Endometrial microvascular endothelial cells (primary cell): ENCODE data around the gene BEND6. TPM values are rescaled to one million over a fixed set of nuclear protein-coding genes. Genes with fewer than 3 reads are reported as not detected.

Experiments
- in situ Hi-C: cut with HindIII; loops from 2 replicates; pipeline ENCODE4 v1.10.0; 2017; ENCODE audit warnings: low sequenced_read_pairs, low pct_unique_long_range_greater_than_20kb; ENCODE audit errors: inconsistent ontology term
- total RNA-seq: library from RNA; depleted of rRNA; stranded (reverse); fragments of >200 nt; gene quantifications from one replicate; pipeline ENCODE4 v1.2.3, GENCODE V29; 2015; ENCODE audit errors: inconsistent ontology term

Gene BEND6, protein sequence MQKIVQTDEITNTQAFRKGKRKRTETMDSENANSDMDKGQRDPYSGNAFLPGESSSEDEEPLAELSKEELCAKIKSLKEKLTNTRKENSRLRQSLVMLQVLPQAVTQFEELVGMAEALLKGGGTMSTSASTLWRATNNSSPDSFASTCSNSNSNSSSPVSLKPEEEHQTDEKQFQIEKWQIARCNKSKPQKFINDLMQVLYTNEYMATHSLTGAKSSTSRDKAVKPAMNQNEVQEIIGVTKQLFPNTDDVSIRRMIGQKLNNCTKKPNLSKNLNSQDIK
- total RNA-seq = 0.65 TPM

DNA sequence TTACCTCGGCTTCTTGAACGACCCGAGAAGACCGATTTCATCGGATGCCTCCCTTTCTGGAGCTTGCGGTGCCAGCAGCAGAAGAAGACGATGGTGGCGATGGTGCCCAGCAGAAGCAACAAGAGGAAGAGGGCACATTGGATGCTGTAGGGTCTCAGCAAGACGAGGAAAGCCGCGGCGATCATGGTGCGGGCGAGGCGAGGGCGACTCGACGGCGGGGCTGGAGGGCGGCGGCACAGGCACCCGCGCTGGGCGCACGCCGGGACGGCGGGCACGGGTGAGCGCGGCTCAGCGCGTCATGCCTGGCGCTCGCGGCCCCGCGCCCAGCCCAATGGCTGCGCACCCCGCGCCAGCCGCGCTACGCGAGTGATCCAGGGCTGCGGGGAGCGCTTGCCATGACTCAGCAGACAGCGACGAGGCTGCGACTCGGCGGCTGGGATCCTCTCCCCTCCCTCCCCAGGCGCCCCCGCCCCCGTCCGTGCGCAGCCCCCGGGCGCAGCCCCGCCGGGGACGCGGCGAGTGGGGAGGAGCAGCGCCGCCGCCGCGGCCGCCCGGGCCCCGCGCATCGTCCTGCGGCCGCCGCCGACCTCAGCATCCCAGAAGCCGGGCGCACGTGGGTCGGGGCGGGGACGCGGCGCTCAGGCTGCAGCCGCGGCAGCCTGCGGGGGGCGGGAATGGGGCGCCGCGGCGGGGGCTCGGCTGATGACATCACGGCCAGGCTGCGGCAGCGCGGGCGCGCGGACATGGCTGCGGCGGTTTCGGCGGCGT, at the start of gene BEND6:
Gene BEND6 (plus strand): TSS at position 705 of the 768 bp plus-strand sequence. CDS start 26,704 bp downstream, outside the sequence.
- in situ Hi-C loops = no loop called here

DNA sequence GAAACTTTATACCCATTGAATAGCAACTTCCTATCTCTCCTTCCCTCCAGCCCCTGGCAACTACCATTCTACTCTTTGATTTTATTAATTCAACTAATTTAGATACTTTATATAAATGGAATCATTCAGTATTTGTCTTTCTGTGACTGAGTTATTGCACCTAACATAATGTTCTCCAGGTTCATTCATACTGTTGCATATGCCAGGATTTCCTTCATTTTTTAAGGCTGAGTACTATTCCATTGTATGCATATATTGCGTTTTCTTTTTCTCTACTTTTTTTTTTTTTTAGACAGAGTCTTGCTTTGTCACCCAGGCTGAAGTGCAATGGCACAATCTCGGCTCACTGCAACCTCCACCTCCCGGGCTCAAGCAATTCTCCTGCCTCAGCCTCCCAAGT, 49.5 kb upstream of the BEND6 start:
- in situ Hi-C loops = loop anchor here (10.0 kb wide), 1 partner anchor 409 kb away; the partner anchor contains the start of gene PRIM2

DNA sequence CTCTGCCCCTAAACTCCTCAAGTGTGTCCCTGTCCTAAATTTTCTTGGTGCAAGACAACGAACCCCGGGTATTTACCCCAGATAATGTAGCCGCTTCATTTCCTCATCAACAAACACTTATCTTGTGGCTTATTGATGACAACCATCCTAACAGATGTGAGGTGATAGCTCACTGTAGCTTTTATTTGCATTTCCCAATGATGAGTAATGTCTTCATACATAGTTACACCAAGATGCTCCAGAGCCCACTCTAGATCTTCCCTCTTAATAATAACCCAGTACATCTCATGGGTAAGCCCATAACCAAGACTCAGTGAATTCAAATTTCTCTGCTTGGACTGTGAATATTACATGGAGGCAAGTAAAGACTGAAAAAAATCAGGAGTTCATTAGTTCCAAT, 48.2 kb upstream of the BEND6 start:
- in situ Hi-C loops = loop anchor here (10.0 kb wide), 1 partner anchor 408 kb away; the partner anchor contains the start of gene PRIM2

DNA sequence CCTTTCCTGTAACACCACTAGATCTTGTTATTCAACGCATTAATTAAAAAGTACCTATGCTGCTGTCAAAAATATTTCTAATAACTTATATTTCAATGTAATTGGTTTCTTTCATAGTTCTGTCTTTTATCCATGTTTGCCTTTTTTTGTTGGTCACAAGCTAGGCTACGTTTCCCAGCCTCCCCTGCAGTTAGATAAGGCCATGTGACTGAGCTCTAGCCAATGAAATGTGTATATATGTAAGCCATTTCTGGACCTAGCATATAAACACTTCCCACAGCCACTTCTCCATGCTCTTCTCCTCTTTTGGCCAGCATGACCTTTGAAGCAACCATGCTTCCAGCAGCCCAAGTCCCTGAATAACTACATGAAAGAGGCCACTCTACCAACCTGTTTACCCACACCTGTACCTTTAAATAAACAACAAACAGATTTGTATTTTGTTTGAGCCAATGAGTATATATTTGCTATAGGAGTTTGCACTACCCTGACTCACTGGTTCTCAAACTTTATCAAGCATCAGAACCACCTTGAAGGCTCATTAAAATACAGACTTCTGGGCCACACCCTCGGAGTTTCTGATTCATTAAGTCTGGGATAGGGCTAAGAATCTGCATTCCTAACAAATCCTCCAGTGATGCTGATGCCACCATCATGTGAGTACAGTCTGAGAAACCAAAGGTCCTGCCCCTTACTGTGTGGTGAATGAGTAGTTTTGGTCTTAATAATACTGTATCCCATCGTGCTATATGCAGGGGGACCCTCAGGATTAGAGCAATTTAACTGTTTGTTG, 45.6 kb upstream of the BEND6 start:
- in situ Hi-C loops = loop anchor here (10.0 kb wide), 1 partner anchor 405 kb away; the partner anchor contains the start of gene PRIM2

DNA sequence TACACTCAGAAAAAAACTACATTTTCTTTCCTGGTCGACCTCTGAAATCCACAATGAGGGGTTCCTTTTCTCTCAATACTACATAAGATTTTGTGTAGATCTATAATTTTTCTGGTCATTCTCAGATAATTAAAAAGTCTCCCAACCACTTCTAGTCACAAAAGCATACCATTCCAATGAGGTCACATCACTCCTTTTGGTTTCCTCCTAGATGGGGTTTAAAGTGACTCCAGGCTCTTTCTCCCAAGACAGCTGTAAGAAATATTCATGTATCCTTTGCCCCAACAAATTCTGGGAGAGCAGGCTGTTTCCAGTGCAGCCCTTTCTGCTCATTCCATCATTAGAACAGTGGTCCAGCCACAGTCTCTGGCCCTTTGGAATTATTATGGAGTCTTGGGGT, 43.1 kb upstream of the BEND6 start:
- in situ Hi-C loops = no loop called here

DNA sequence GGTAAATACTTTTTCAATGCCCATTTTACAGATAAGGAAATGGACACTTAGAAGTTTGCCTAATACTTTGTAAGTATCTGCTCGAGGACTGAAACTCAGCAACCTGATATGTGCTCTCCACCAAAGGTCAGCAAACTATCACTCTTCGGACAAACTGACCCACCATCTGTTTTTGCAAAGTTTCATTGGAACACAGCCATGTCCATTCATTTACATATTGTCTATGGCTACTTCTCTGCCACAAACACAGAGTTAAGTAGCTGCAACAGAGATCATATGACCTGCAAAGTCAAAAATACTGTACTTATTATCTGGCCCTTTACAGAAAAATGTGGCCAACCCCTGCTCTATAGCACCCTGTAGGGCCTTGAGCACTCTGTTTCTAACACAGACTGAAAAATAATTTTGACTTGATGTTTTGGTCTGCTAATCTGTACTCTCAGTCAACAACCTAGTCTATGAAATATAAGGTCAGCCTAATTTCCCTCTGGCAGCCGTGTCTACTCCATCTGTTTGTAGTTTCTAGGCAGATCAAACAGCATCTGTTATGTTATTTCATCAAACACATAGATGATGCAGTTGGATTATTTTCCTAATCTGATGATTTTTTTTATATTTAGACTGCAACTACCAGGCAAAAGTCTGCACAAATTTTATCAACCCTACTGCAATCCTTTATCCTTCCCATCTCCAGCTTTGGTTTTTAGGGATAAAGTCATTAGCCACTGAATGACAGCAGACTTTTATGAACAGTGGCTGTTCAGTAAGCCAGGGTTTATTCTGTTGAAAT, 41.4 kb upstream of the BEND6 start:
- in situ Hi-C loops = no loop called here

DNA sequence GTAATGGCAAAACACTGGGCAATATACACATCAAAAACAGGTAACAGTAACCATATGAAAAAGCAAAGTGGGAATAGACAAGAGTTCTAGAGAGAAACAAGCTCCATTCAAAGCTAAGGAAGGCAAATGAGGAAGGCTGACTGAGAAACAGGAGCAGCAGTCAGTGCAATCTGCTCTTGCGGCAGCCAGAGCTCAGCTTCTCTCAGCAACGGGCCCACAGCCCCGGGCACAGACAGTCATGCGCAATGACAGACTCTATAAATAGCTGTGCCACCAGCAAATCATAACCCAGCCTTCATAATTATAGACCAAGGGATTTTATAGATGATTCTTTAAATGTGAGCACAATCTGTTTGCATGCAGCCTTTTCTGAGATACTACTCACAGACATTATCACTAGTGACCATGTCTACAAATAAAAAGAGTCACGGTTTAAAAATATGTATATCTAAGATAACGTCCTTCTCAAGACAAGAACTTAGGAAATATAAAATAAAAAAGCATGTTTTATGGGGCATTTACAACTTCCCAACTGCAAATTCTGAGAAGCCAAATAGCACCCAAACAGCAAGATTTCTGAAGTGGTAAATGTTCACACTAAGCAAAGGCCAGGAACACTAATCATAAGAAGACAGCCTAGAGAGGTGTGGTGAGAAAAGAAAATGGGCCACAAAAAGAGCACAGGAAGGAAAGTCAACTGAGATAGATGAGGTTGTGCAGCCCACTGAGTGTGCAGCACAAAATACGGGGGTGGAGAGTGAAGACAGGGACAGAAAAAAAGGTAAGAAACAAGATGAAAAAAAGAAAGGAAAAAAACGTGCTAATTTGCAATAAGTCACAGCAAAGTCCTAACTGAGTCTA, 39.9 kb upstream of the BEND6 start:
- in situ Hi-C loops = no loop called here

DNA sequence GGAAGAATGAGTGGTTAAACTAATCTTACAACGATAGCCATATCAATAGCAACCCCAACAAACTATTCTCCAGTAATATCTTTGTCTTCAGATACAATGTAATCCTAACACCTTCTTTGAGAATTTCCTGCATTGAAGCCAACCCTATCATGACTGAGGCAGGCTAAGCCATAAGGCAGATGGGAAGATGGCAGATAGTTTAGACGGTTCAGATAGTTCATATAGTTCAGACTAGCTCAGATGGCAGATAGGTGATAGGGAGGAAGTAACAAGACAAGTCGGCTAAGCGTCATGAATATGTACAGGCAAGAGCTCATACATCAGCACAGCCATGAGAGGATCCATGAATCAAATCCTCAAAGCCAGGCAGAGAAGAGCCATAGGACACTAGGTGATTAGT, 39.1 kb upstream of the BEND6 start:
- in situ Hi-C loops = no loop called here

DNA sequence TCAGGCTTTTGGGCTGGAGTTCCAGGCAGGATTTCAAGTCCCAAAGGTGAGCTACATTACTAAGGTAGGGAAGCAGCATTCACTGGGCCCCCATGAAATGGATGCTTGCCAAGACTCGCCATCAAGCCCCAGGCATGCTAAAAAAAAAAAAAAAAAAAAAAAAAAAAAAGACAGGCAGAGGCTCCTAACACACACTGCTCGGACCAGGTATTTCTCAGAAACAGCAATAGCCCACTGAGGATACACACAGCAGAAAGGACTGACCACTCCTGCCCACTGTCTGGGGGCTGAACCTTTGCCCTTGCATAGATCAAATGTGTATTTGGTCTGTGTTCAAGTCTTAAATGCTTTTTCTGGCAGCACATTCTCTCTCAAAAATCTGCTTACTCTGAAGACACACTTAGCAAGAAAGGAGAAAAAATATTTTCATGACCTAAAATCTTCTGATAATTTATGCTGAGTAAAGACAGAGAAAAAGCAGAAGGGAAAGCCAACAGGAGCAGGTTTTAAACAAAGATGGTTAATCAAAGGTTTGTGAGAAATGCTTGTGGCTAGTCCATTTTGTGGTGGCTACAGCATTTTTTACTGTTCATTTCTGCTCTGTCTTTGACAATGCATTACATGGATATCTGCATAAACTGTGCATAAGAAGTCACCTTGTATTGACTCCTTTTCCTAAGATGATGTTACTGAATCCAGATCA, 37.9 kb upstream of the BEND6 start:
- in situ Hi-C loops = no loop called here

DNA sequence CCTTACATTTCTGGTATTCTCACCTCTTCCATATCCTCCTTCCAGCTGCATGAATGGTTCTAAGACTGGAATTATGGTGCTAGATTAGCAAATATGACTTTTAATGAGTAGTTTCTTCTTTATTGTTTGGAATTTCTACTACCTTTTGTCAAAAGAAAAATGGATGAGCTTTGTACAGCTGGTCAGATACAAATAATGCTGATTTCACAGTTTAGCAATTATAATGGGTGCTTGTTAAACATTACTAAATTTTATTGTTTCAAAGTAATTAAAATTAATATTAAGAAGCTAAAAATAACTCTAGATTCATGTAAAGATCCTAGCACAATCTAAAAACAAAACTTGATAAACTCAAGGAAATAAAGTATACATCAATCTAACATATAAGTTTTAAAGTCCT, 32.3 kb upstream of the BEND6 start:
- in situ Hi-C loops = no loop called here

DNA sequence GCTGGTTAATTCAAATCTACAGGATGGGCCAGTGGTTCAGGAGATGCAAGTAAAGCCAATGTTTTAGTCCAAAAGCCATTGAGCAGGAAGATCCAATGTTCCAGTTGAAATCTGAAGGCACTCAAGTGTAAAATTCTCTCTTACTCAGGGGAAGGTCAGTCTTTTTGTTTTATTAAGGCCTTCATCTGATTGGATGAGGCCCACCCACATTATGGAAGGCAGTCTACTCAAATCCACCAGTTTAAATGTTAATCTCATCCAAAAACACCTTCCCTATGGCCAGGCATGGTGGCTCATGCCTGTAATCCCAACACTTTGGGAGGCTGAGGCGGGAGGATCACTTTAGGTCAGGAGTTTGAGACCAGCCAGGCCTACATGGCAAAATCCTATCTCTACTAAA, 31.3 kb upstream of the BEND6 start:
- in situ Hi-C loops = no loop called here

DNA sequence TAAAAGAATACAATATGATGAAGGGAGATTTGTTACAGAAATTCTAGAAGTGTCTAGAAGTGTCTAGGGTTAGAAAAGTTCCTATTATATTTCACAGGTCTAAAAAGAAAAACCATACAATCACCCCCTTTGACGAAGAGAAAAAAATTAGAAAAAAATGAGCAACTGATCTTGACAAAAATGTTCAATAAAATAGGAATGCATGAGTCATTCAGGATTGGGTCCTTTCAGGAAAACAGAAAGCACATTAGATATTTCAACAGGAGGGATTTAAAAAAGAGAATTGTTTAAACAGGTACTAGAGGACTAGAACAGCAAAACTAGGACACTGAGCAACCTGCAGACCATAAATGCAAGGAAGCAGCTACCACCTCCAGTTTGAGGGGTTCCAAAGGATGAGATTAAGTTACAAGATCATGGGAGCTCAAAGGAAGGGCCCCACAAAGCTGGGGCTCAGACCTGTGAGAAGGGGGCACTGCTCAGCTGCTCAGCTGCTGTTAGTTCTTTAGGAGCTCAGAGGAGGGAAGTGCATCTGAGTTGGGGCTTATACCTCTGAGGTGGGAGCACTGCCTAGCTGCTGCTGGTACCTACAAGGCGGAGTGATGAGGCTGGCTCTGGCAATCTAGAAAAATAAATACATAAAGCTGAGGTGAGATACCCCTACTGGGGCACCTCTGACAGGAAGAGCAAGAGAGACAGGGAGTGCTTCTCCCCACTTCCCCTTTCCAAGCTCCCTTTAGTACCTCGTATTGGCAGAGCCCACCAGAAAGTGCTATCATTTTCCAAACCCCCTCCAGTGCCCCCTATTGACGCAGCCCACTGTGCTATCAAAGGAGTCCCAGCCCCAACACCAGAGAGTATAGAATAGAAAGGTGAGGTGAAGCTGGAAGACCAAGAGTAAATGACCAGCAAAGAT, 27.1 kb upstream of the BEND6 start:
- in situ Hi-C loops = no loop called here

DNA sequence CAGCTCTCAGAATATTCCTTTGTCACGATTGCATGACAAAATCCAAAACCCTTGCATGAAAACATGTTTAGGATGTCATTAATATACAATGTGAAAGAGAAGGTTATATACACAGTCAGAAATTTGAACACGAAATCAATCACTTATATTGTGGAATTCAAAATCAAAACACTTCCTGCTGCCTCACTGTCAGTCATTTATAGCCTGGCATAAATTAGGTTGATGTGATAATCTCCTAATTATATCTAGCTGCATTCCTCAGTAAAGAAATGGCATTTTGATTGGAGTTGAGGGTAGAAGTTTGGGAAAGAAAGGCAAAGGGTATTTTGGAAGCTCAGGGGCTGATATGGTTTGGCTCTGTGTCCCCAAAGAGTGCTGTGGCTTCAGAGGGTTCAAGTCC, 24.1 kb upstream of the BEND6 start:
- in situ Hi-C loops = no loop called here

DNA sequence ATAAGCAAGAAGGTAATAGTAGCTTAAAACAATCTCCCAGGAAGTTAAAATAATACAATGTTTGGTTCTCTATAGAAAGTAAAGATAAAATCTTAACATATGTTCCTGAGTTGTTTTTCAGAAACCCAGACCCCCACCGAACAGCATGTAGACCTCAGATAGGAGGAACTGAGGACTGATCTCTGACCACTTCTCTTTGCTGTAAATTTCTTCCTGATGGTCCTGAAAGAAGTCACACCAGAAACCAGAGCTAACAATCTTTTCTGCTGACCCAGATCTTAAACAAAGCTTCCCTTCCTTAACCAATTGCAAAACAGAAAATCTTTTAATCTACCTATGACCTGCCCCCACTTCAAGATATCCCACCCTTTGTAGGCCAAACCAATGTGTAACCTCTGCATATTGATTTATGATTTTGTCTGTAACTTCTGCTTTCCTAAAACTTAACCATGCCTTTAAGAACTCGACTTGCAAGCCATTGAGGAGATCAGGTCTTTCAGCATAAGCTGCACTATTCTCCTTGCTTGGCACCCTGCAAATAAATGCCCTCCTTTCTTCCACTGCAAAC, 21.9 kb upstream of the BEND6 start:
- in situ Hi-C loops = no loop called here

DNA sequence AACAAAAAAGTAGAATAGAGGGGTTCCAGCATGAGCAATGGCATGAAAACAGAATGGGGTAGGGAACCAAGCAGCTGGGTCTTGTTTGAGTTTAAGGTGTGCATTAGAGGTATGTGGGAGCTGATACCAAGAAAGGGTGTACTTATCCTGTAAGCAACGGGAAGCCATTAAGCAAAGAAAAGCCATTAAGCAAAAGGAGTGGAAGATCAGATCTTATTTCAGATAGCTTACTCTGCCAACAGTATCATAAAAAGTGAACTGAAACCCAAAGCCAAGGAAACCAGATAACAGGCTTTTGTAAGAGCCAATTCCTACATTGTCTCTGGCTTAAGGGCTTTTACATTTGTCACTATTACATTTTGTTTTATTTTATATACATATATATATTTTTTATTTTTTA, 21.3 kb upstream of the BEND6 start:
- in situ Hi-C loops = no loop called here

DNA sequence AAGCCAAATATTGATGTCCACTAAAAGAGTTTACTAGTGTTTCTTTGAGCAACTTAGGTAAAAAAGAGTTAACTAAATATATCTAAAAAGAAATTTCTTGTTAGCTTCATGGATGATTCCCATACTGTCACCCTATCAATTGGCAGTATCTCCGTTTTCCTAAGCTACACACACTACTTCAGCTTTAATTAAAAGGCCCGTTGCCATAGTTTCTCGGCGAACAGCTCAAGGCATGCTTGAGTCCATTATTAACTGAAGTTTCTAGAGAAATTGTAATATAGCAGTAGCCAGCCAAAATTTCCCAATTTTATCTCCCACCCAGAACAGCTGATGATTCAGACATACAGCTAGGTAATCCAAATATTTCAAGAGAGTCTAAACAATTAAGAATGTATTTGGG, 20.0 kb upstream of the BEND6 start:
- in situ Hi-C loops = no loop called here
